GM13976 (cell line): ENCODE measurements around the gene AGBL2.
"Not testable (repeated sequence)": the region's sequence is repeated elsewhere in the genome, so short reads cannot be mapped to it uniquely, and the experiment has no call there.

Source experiments
- DNase-seq: peaks from one replicate; pipeline ENCODE4 v3.0.0; 2012; ENCODE audit warnings: low spot score
- in situ Hi-C: fragments of 300-500 bp; cut with MboI; formaldehyde crosslinking; loops from one replicate; pipeline ENCODE4 v1.12.0; 2022; ENCODE audit warnings: low sequenced_read_pairs, mixed read lengths, inconsistent platforms; ENCODE audit not compliant: unreplicated experiment
- TF ChIP-seq, protein P1 (sequence below): IDR thresholded peaks from 2 replicates; pipeline ENCODE4 v1.5.1; 2012; ENCODE audit warnings: borderline replicate concordance, mild to moderate bottlenecking; ENCODE audit not compliant: insufficient read depth; ENCODE audit errors: extremely low read depth, missing control alignments, control extremely low read depth

AGBL2 gene

DNA sequence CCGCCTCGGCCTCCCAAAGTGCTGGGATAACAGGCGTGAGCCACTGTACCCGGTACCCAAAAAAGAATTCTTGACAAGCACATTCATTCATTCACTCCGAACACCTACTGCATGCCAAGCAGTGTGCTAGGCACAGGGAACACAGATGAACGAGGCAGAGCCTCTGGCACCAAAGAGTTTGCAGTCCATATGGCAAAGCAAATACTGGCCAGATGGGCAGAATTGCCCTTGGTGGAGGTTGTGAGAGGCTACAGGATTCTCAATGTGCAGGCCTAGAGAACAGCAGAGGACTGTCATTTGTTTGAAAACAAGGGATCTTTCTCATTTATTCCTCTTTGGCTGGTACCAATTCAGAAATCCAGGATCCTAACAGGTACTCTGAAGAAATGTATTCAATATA is 45.3 kb downstream of the AGBL2 start:
- TF ChIP-seq, protein P1, sequence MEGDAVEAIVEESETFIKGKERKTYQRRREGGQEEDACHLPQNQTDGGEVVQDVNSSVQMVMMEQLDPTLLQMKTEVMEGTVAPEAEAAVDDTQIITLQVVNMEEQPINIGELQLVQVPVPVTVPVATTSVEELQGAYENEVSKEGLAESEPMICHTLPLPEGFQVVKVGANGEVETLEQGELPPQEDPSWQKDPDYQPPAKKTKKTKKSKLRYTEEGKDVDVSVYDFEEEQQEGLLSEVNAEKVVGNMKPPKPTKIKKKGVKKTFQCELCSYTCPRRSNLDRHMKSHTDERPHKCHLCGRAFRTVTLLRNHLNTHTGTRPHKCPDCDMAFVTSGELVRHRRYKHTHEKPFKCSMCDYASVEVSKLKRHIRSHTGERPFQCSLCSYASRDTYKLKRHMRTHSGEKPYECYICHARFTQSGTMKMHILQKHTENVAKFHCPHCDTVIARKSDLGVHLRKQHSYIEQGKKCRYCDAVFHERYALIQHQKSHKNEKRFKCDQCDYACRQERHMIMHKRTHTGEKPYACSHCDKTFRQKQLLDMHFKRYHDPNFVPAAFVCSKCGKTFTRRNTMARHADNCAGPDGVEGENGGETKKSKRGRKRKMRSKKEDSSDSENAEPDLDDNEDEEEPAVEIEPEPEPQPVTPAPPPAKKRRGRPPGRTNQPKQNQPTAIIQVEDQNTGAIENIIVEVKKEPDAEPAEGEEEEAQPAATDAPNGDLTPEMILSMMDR = no peak
- in situ Hi-C loops = no loop called here
- DNase-seq = no peak

DNA sequence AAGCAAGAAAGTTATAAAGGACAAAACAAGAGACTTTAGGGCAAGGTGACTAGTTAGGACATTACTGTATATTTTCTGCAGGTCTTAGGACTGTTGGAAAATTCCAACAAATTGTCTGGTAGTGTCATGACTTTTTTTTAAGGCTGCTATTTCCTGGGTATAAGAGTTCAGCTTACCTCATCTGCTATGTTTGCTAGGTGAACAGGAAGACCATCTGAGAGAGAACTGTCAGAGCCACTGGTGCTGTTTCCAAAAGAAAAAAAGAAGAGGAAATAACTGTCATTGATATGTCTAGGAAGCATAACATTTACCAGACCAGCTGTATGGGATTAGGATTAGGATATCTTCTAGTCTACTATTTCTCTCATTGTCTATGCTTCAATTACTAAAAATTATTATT is 46.5 kb downstream of the AGBL2 start:
- no peak for DNase-seq
- TF ChIP-seq, protein P1 = no peak
- in situ Hi-C loops = no loop called here

GRCh38 chr11:47667555-47667954 is 47.6 kb downstream of the AGBL2 start:
- DNase-seq = no peak
- TF ChIP-seq, protein P1 = no peak
- in situ Hi-C loops = no loop called here

GRCh38 chr11:47667135-47667534 is 48.0 kb downstream of the AGBL2 start:
- TF ChIP-seq, protein P1 = no peak
- in situ Hi-C loops = no loop called here
- no peak for DNase-seq

GRCh38 chr11:47664936-47665335 is 50.2 kb downstream of the AGBL2 start:
- DNase-seq, in situ Hi-C loops: not testable (repeated sequence)

DNA sequence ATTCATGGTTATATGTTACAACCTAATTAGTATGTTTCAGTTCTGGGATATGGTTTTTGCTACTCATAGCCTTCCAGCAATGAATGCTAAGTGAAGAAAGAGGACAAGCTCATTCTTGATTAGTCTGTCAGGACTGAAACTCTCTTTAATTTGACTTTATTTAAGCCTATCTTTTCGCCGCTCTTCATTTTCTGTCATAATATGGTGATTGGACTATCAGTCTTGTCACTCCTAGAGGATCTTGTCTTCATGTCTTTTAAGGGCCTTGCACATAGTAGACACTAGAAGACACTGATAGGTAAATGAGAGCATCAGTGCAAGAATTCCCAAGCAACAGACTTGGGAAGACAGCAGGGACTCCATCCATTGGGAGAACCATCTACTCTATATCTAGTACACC is 53.9 kb downstream of the AGBL2 start:
- TF ChIP-seq, protein P1 = no peak
- in situ Hi-C loops = no loop called here
- DNase-seq = no peak

DNA sequence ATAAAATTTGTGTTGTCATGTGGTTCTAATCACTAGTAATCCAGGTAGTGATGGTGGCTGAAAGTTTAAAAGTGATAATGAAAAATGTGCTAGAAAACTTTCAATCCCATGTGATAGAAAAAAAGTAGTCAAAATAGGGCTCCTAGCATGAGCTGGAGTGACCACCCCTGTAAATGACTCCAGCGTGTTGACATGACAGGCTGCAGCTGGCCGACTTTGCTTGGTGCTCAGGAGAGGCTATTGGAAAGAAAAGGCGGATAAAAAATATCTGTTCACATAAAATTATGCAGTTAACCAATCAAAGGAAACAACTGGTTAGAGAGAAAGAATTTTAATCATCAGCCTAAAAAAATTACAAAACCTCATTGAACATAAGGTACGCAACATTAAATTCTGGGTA is 55.9 kb downstream of the AGBL2 start:
- DNase-seq = no peak
- in situ Hi-C loops = no loop called here
- TF ChIP-seq, protein P1 = no peak
